ENCODE measurements around the gene FSTL4. TPM values are rescaled to one million over a fixed set of nuclear protein-coding genes. Genes with fewer than 3 reads are reported as not detected.

The FSTL4 gene
- total RNA-seq, 1 donor from 2014 or later = not detected

DNA sequence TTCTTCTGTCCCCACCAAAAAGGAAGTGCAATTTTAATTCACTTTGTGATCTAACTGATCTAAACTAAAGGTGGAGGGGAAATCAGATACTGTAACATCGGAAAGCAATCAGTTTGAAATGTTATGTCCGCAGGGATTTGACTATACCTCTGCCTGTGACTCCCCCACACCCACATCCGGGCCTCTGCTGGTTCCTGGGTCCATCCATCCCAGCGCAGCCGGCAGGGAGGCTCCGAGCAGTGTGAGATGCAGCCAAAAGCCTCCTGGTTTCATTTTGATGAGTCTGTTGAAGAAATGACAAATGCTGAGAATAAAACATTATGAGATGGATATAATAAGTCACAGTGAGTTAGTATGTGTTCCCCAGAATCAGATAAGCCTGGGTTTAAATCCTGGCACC lies 8.6 kb downstream of the FSTL4 start:
- TF ChIP-seq, protein P1, sequence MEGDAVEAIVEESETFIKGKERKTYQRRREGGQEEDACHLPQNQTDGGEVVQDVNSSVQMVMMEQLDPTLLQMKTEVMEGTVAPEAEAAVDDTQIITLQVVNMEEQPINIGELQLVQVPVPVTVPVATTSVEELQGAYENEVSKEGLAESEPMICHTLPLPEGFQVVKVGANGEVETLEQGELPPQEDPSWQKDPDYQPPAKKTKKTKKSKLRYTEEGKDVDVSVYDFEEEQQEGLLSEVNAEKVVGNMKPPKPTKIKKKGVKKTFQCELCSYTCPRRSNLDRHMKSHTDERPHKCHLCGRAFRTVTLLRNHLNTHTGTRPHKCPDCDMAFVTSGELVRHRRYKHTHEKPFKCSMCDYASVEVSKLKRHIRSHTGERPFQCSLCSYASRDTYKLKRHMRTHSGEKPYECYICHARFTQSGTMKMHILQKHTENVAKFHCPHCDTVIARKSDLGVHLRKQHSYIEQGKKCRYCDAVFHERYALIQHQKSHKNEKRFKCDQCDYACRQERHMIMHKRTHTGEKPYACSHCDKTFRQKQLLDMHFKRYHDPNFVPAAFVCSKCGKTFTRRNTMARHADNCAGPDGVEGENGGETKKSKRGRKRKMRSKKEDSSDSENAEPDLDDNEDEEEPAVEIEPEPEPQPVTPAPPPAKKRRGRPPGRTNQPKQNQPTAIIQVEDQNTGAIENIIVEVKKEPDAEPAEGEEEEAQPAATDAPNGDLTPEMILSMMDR (IDR thresholded peaks at IDR 0.05; ENCODE audit: borderline replicate concordance) = no peak
- H3K4me3 ChIP-seq = no peak overlapping the region
- no peaks in the 10 kb centered on the region for H3K36me3 ChIP-seq
- no peak overlapping the region for H3K27ac ChIP-seq (replicated peaks)
- no peaks in the 10 kb centered on the region for H3K9me3 ChIP-seq (replicated peaks)
- intact Hi-C loops (cut with micrococcal nuclease) = no loop called here
- DNase-seq = no peak
- H3K4me1 ChIP-seq = peaks cover 4% of the 10 kb centered on the region
- peaks cover 21% of the 10 kb centered on the region for H3K27me3 ChIP-seq (ENCODE audit: low read depth)

DNA sequence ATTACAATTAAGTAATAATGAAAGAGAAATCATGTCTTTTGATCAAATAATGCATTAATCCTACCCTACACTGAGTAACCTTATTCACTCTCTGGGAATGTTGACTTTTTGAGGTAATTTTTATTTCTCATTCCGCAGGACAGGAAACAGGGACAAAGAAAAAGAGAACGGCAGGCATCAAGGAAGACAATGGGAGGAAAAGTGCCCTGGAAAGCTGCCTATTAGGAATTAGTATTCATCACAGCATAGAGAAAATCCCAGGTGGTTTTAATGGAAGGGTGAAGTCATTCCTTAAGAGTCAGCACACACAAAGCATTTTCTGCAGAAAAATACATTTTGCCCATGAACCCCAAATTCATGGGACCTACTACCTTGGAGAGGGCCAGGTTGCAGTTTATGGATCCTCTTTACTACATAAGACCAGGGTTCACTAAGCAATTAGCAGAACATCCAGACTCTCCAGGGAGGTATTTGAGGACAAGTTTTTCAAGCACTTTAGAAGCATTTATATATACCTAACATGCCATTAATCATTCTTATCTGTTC lies 9.4 kb downstream of the FSTL4 start:
- Histone ChIP-seq H3K9me3 (replicated peaks) (no peaks in the 10 kb centered on the region), H3K36me3 (no peaks in the 10 kb centered on the region), H3K4me3 (no peak overlapping the region), H3K27me3 (ENCODE audit: low read depth) (peaks cover 15% of the 10 kb centered on the region), H3K27ac (replicated peaks) (no peak overlapping the region), H3K4me1 (peaks cover 4% of the 10 kb centered on the region)
- no peak for DNase-seq
- intact Hi-C loops (cut with micrococcal nuclease) = no loop called here
- TF ChIP-seq, protein P1 (IDR thresholded peaks at IDR 0.05; ENCODE audit: borderline replicate concordance) = no peak

GRCh38 chr5:133599600-133599999 lies 12.7 kb downstream of the FSTL4 start:
- Histone ChIP-seq H3K36me3 (no peaks in the 10 kb centered on the region), H3K4me3 (no peak overlapping the region), H3K4me1 (no peaks in the 10 kb centered on the region), H3K27me3 (ENCODE audit: low read depth) (peaks cover 29% of the 10 kb centered on the region), H3K9me3 (replicated peaks) (no peaks in the 10 kb centered on the region), H3K27ac (replicated peaks) (no peak overlapping the region)
- no peak for DNase-seq
- TF ChIP-seq, protein P1 (IDR thresholded peaks at IDR 0.05; ENCODE audit: borderline replicate concordance) = no peak
- intact Hi-C loops (cut with micrococcal nuclease) = no loop called here

DNA sequence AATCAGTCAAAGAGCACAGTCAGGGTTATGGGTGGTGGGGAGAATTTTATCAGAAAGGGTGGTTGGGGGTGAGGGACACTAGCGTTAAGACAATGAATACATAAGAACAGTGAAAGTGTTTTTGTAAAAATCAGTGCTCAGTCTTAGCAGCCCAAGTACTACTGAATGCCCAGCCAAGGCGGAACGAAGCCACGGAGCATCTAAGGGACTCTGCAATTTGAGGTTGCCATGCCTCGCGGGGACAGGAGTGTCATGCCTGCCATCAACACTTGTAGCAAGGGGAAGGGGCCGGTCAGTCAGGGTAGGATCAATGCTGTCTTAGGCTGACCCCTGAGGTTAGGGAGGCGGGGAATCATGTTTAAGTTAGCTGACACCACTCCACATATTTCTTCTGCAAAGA lies 13.3 kb downstream of the FSTL4 start:
- TF ChIP-seq, protein P1 (IDR thresholded peaks at IDR 0.05; ENCODE audit: borderline replicate concordance) = no peak
- intact Hi-C loops (cut with micrococcal nuclease) = no loop called here
- DNase-seq = no peak

GRCh38 chr5:133596049-133596448 lies 16.3 kb downstream of the FSTL4 start:
- TF ChIP-seq, protein P1 (IDR thresholded peaks at IDR 0.05; ENCODE audit: borderline replicate concordance) = no peak
- Histone ChIP-seq H3K27ac (replicated peaks) (no peak overlapping the region), H3K36me3 (no peaks in the 10 kb centered on the region), H3K4me1 (no peaks in the 10 kb centered on the region), H3K9me3 (replicated peaks) (no peaks in the 10 kb centered on the region), H3K27me3 (ENCODE audit: low read depth) (peaks cover 48% of the 10 kb centered on the region), H3K4me3 (no peak overlapping the region)
- intact Hi-C loops (cut with micrococcal nuclease) = no loop called here
- no peak for DNase-seq

More for the DNA sequence above, 13.3 kb downstream of the FSTL4 start:
- H3K27me3 ChIP-seq (ENCODE audit: low read depth) = peaks cover 29% of the 10 kb centered on the region
- no peak overlapping the region for H3K27ac ChIP-seq (replicated peaks)
- H3K4me3 ChIP-seq = no peak overlapping the region
- H3K36me3 ChIP-seq = no peaks in the 10 kb centered on the region
- no peaks in the 10 kb centered on the region for H3K4me1 ChIP-seq
- no peaks in the 10 kb centered on the region for H3K9me3 ChIP-seq (replicated peaks)
